CD1c-positive myeloid dendritic cell (primary cell): ENCODE results near the gene SIGLEC10.
A peak's percentile ranks its signal among the peaks of the same experiment; 100 is the strongest.
"Not testable (repeated sequence)": the region's sequence is repeated elsewhere in the genome, so short reads cannot be mapped to it uniquely, and the experiment has no call there.

Experiments used
- DNase-seq: peaks from one replicate; pipeline ENCODE4 v3.0.0-alpha.2; 2016; ENCODE audit errors: extremely low spot score

Gene SIGLEC10

GRCh38 chr19:51439021-51439465 is 21.6 kb upstream of the SIGLEC10 start:
- peak; percentile 53 for DNase-seq

- DNase-seq = peak; percentile 59
Observed at GRCh38 chr19:51434456-51434855, 17.0 kb upstream of the SIGLEC10 start.

- peak; percentile 75 for DNase-seq
Observed at GRCh38 chr19:51433043-51433442, 15.6 kb upstream of the SIGLEC10 start.

- DNase-seq = peak; percentile 82
Observed at GRCh38 chr19:51431124-51431523, 13.7 kb upstream of the SIGLEC10 start.

- DNase-seq = peak; percentile 56
Observed at GRCh38 chr19:51430221-51430620, 12.8 kb upstream of the SIGLEC10 start.

GRCh38 chr19:51427201-51427600 is 9.8 kb upstream of the SIGLEC10 start:
- DNase-seq = peak; percentile 73

GRCh38 chr19:51422053-51422448 is 4.6 kb upstream of the SIGLEC10 start:
- peak; percentile 96 for DNase-seq

GRCh38 chr19:51421229-51422052 is 4.0 kb upstream of the SIGLEC10 start:
- peak; percentile 53 for DNase-seq

- DNase-seq = not testable (repeated sequence)
Observed at GRCh38 chr19:51420511-51420910, 3.1 kb upstream of the SIGLEC10 start.

GRCh38 chr19:51418707-51419106 is 1.3 kb upstream of the SIGLEC10 start:
- no peak for DNase-seq

GRCh38 chr19:51417810-51418157 is 342 bp upstream of the SIGLEC10 start:
- no peak for DNase-seq

- DNase-seq = not testable (repeated sequence)
Observed at GRCh38 chr19:51416422-51416821, 1.0 kb downstream of the SIGLEC10 start.

GRCh38 chr19:51415187-51415586 is 2.3 kb downstream of the SIGLEC10 start:
- no peak for DNase-seq

GRCh38 chr19:51410950-51411748 is 6.3 kb downstream of the SIGLEC10 start:
- no peak for DNase-seq

GRCh38 chr19:51407511-51408131 is 9.8 kb downstream of the SIGLEC10 start:
- DNase-seq = peak; percentile 82

- DNase-seq = no peak
Observed at GRCh38 chr19:51402117-51402516, 15.3 kb downstream of the SIGLEC10 start.

GRCh38 chr19:51399936-51400335 is 17.5 kb downstream of the SIGLEC10 start:
- not testable (repeated sequence) for DNase-seq

- no peak for DNase-seq
Observed at GRCh38 chr19:51399231-51399630, 18.2 kb downstream of the SIGLEC10 start.

- peak; percentile 68 for DNase-seq
Observed at GRCh38 chr19:51398096-51398704, 19.2 kb downstream of the SIGLEC10 start.

- not testable (repeated sequence) for DNase-seq
Observed at GRCh38 chr19:51397453-51397852, 20.0 kb downstream of the SIGLEC10 start.

GRCh38 chr19:51396175-51396574 is 21.3 kb downstream of the SIGLEC10 start:
- DNase-seq = no peak
